Measurements from ENCODE around the gene KIAA0930. TPM values are rescaled to one million over a fixed set of nuclear protein-coding genes. Genes with fewer than 3 reads are reported as not detected.

KIAA0930 gene
- total and polyA plus RNA-seq, 2 of the 4 experiments (the other 2 are of a cell fraction): 25.3 to 34.1 TPM

- H3K4me1 ChIP-seq (ENCODE audit: control insufficient read depth, insufficient read depth, low read length): no peaks in the 10 kb centered on the region
- no peak overlapping the region for H4K8ac ChIP-seq (ENCODE audit: low read depth in 2 of 2, low read length in 2 of 2)
- no peak overlapping the region for H4K5ac ChIP-seq (ENCODE audit: low read depth, low read length)
- no peak overlapping the region for H2BK20ac ChIP-seq (ENCODE audit: low read depth, low read length)
- H2AK9ac ChIP-seq (replicated peaks; ENCODE audit: low read depth, low read length, poor library complexity): no peak overlapping the region
- peaks cover 16 to 68% of the 10 kb centered on the region in 2 experiments for H3K79me1 ChIP-seq (ENCODE audit: low read depth in 1 of 2, low read length in 2 of 2)
- BruUV-seq (replicated peaks): no TSS peak
- peaks cover 29% of the 10 kb centered on the region for H4K20me1 ChIP-seq (ENCODE audit: insufficient read depth, low read length)
- no peak overlapping the region for H3K56ac ChIP-seq (ENCODE audit: extremely low read depth, insufficient read depth, low read length)
- intact Hi-C loops (cut with micrococcal nuclease) (no loop called here), dilution Hi-C loops (cut with HindIII; ENCODE audit: low sequenced_read_pairs, unreplicated experiment) (no loop called here), in situ Hi-C loops (cut with MboI; ENCODE audit: low sequenced_read_pairs) (no loop called here)
- no peak overlapping the region for H3K4me2 ChIP-seq (ENCODE audit: low read depth, low read length)
- no peak overlapping the region for H3K14ac ChIP-seq (replicated peaks; ENCODE audit: low read depth, low read length)
- no peak overlapping the region for H2BK5ac ChIP-seq (ENCODE audit: low read depth, low read length, poor library complexity, severe bottlenecking)
- no peak overlapping the region for H3K4ac ChIP-seq (ENCODE audit: low read depth, low read length)
- H3K9ac ChIP-seq (ENCODE audit: low read depth, low read length): no peak overlapping the region
- ChIA-PET CTCF (no interaction called here), POLR2A (ENCODE audit: unreplicated experiment) (no interaction called here)
- H2BK120ac ChIP-seq (ENCODE audit: low read depth, low read length): no peak overlapping the region
- no CpG with 5 or more reads among the region's 9 CpGs for WGBS, 2 experiments (ENCODE audit: extremely low coverage in 2 of 2, insufficient read length in 1 of 2)
- no peak overlapping the region for H2AFZ ChIP-seq (replicated peaks; ENCODE audit: low read length, poor library complexity)
- H2AK5ac ChIP-seq (ENCODE audit: low read depth, low read length): no peak overlapping the region
- no peaks in the 10 kb centered on the region for H3K9me3 ChIP-seq (ENCODE audit: control insufficient read depth, insufficient read depth, low read length)
- H3K27me3 ChIP-seq (ENCODE audit: control insufficient read depth, insufficient read depth, low read length): no peaks in the 10 kb centered on the region
- ATAC-seq (ENCODE audit: low read depth): no peak
- no peak overlapping the region for H4K91ac ChIP-seq (ENCODE audit: insufficient read depth, low read depth, low read length)
- H3K4me3 ChIP-seq (ENCODE audit: insufficient read depth, low read depth, low read length): no peak overlapping the region
- no peak overlapping the region for H3K27ac ChIP-seq (ENCODE audit: insufficient read depth, low read length)
- peaks cover 45% of the 10 kb centered on the region for H3K36me3 ChIP-seq (ENCODE audit: control insufficient read depth, insufficient read depth, low read length)
- H3K18ac ChIP-seq (ENCODE audit: low read depth, low read length): no peak overlapping the region
- no peak for DNase-seq
- H2BK15ac ChIP-seq (ENCODE audit: low read depth, low read length): no peak overlapping the region
- TF ChIP-seq CTCF (conservative IDR thresholded peaks at IDR 0.05; ENCODE audit: low read depth, low read length) (no peak), RCOR1 (IDR thresholded peaks at IDR 0.05; ENCODE audit: insufficient replicate concordance, low read length) (no peak), FOS (IDR thresholded peaks at IDR 0.05; ENCODE audit: low read depth, low read length) (no peak), MAFK (IDR thresholded peaks at IDR 0.05; ENCODE audit: low read depth, low read length) (no peak), CEBPB (IDR thresholded peaks at IDR 0.05; ENCODE audit: low read depth, low read length) (no peak), MXI1 (IDR thresholded peaks at IDR 0.05; ENCODE audit: borderline replicate concordance, low read depth, low read length) (no peak), POLR2A (IDR thresholded peaks at IDR 0.05; ENCODE audit: low read depth, low read length) (no peak), CHD1 (IDR thresholded peaks at IDR 0.05; ENCODE audit: low read depth, low read length) (no peak)
- no peak overlapping the region for H3K23ac ChIP-seq (ENCODE audit: low read depth, low read length)
- 0 out of 2 replicates have a peak, but pooled peaks cover 4% of the 10 kb centered on the region for H3K9me1 ChIP-seq (ENCODE audit: insufficient read depth, low read length)
These were observed 61.2 kb downstream of the KIAA0930 start for GRCh38 chr22:45179276-45180049.
